HG02938 (cell line): ENCODE results near the gene NPPC.
A peak's percentile ranks its signal among the peaks of the same experiment; 100 is the strongest.
"Not testable (repeated sequence)": the region's sequence is repeated elsewhere in the genome, so short reads cannot be mapped to it uniquely, and the experiment has no call there.

Experiments used
- ATAC-seq: cut with Tn5 transposase; IDR thresholded peaks from one replicate; pipeline ENCODE4 v1.9.1; 2021; ENCODE audit warnings: mild to moderate bottlenecking, moderate library complexity; ENCODE audit not compliant: unreplicated experiment

NPPC gene, protein sequence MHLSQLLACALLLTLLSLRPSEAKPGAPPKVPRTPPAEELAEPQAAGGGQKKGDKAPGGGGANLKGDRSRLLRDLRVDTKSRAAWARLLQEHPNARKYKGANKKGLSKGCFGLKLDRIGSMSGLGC

DNA sequence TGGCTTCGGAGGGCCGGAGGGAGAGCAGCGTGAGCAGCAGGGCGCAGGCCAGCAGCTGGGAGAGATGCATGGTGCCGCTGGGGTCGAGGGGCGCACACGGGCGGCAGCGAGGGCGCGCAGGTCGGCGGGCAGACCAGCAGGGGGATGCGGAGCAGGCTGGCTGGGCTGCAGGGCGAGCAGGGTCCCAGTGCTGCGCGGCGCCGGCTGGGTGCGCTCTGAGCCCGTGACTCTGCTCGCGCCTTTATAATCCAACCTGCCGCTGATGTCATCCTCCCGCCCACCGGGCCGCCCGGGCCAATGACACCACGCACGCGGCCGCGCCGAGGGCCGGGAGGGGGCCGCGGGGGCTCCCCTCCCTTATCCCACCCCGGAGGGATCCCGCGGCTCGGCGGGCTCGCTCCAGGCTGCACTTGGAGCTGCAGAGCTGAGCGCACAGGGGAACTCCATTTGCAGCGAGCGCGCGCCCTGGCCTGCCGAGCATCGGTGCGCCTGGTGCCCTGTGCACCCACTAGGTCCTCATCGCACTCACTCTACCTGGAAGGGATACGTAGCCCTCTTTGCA, at the start of gene NPPC:
TSS of gene NPPC (minus strand) at position 217 of the 562 bp plus-strand sequence. CDS start at position 70, 147 bp downstream.
- ATAC-seq, result no peak

DNA sequence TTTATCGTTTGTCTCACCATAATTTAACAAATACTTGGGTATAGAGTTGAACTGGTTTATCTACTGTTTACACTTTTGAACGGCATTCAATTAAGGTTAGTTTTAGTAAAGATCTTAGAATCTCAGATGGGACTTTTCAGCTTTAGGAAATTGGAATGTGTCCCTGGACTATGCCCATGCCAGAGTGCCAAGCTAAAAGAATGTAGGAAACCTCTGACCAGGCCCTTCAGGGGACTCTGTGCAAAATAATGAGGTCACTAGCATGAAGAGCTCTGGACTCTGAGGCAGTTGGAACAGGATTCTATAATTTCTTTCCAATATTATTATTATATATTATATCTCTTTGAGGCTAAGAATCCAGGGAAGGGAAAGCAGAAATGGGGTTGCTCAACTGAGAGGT, 48.8 kb upstream of the NPPC start:
- no peak for ATAC-seq

DNA sequence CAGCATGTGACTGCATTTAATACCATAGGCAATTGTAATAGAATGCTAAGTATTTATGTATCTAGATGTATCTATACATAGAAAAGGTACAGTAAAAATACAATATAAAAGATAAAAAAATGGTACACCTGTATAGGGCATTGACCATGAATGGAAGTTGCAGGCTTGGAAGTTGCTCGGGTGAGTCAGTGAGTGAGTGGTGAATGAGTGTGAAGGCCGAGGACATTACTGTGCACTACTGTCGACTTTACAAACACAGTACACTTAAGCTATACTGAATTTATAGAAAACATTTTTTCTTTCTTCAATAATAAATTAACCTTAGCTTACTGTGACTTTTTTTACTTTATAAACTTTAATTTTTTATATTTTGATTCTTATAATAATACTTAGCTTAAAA, 44.3 kb upstream of the NPPC start:
- no peak for ATAC-seq

DNA sequence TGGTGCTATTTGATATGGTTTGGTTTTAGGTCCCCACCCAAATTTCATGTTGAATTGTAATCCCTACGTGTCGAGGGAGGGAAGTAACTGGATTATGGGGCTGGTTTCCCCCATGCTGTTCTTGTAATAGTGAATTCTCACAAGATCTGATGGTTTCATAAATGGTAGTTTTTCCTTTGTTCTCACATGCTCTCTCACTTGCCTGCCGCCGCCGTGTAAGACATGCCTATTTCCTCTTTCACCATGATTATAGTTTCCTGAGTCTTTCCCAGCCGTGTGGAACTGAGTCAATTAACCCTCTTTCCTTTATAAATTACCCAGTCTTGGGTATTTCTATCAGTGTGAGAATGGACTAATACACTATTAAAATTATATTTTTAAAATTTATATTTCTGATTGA, 42.6 kb upstream of the NPPC start:
- no peak for ATAC-seq

DNA sequence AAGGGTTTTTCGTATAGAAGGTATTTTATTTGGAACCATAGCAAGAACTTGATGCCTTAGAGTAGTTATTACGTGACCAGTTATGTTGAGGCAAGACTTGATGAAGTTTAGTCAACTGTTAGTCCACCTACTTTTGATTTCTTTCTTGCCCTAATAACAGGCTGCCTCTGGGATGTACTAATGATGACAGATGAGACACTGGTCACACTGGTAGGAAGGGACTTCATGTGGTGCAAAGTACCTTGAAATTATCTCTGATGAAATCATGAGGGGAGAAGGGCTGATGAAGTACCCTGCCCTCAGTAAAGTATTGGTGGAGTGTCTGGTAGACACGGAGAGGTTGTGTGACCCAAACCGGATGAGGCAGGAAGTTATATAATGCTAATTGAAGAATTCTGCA, 40.7 kb upstream of the NPPC start:
- ATAC-seq, result no peak

DNA sequence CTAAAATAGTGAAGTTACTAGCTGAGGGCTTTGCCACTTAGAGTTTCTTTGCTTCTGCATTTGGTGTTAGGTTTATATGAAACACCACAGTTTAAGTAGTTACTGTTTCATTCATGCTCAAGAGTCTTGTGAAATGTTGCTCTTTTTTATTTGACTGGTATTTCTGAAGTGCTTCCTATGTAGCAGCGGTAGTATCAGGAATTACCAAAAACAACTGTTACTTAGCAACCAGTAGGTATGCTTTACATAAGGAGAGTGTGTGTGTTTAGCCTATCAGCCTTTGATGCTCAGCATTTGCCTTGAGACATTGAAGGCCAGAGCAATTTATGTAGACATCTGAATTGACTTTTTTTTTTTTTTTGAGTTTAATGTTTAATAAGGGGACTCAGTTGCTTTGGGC, 38.9 kb upstream of the NPPC start:
- no peak for ATAC-seq

DNA sequence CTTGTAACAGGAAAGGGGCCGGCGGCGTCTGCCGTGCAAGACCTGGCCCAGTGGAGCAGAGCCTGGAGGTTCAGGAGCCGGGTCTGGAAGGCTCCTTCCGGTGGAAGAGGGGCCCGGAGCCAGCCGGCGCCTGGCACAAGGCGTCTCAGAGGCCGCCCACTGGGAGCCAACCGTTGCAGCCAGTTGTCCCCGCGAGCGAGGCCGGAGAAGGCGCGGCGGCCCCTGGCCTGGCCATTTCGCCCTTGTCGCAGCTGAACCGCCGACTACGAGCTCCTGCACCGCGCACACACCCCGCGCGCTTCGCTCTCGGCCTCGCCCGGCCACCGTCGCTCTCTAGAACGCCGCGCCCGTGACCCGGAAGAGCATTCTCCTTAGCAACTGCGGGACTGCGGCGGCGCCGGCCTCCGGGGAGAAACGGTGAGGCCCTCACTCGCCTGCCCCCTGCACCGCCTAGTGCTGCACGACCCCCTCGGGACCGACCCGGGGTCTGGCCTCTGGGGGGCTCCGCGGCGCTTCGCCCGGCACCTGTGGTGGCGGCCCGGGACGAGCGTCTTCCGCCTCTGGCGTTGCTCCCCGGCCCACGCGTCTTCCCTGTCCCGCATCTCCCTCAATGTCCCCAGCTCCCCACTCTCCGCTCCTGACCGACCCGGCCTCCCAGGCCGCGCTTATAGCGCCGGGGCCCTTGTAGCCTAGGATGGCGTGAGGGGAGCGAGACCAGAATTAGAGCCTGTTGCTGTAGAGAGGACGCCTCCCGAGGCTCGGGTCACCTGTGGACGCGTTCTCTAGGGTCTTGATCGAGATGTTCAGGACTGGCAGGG, 35.4 kb upstream of the NPPC start, which contains the start of gene DIS3L2:
TSS of gene DIS3L2 (plus strand) at position 365 of the 818 bp plus-strand sequence. CDS start 53,215 bp downstream, outside the sequence.
- peak; percentile 87 for ATAC-seq

DNA sequence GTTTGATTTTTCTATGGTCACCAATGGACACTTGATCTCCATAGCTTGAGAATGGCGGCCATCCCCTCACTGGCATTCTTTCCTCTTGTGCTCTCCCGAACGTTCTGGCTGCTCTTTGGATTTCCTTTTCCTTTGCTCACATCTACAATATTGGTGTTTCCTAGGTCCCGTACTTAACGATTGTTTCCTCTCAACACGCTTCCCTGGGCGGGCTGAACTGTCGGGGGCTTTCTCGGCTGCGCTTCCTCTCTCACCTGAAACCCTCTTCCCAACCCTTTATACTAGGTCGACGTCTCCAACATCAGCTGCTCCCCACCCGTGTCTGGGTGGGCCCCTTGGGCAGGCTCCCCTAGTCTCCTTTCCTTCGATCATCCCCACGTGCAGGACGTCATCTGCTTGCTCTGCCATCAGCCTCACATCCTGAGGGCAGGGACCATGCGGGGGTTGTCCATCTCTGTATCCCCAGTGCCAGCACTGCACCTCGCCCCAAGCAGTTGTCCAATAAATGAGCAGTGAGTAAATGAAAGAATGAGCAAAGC, 34.7 kb upstream of the NPPC start:
- ATAC-seq, result no peak

DNA sequence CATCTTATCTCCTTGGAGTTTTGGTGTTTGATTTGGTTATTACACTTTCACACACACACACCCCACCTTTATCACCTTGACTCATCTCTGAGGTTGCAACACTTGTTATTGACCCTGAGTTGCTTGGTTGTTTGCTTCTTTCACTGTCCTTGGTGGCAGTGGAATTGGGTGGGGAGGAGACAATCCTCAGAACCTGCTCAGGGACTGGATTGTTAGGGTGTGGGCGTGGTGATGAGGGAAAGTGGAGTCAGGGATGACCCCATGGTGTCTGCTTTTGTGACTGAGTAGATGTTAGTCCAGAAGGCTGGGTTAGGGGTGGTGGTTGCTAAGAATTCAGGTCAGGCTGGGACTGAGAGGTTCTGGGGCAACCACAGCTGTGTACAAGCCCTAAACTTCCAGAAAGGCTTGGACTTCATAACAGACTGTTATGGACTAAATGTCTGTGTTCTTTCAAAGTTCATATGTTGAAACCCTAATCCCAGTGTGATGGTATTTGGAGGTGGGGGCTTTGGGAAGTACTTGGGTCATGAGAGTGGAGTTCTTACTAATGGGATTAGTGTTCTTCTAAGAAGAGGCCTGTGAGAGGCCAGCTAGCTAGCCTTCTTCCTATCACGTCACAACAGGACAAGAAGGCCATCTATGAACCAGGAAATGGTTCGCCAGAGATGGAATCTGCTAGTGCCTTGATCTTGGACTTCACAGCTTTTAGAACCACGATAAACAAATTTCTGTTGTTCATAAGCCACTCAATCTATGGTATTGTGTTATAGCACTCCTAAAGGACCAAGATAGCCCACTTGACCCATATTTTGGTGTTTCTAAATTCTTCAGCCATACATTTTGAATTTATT, 31.9 kb upstream of the NPPC start:
- ATAC-seq, result no peak

DNA sequence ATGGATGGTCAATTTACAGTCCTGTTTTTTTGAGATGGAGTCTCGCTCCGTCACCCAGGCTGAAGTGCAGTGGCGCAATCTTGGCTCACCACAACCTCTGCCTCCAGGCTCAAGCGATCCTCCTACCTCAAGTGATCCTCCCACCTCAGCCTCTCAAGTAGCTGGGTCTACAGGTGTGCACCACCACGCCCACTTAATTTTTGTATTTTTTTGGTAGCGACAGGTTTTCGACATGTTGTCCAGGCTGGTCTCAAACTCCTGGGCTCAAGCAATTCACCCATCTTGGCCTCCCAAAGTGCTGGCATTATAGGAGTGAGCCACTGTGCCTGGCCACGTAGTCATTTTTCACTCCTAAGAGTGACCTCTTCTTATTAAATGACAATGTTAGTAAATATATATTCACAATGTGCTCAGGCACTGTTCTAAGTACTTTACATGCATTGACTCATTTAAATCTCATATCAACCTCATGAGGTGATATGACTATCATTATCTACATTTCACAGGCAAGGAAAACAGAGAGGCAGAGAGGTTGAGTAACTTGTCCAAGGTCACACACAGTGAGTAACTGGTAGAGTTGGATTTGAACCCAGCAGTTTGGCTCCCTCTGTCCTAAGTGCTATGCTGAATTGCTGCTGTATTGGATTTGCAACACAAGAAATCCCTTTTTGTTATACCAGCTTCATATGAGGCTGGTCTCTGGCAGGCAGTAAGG, 29.7 kb upstream of the NPPC start:
- ATAC-seq, result no peak

DNA sequence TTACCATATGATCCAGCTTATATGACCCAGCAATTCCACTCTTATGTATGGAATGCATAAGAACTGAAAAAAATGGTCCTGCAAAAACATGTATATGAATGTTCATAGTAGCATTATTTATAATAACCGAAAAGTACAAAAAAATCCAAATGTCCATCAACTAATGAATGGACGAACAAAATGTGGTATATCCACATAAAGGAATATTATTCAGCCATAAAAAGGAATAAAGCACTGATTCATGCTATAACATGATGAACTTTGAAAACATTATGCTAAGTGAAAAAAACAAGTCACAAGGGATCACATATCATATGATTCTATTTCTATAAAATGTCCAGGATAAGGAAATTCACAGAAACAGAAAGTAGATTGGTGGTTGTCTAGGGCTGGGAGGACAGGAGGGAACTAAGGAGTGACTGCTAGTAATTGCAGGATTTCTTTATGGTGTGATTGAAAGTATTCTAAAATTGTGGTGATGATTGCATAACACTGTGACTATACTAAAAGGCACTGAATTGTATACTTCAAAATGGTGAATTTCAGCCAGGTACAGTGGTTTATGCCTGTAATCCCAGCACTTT, 25.3 kb upstream of the NPPC start:
- no peak for ATAC-seq

DNA sequence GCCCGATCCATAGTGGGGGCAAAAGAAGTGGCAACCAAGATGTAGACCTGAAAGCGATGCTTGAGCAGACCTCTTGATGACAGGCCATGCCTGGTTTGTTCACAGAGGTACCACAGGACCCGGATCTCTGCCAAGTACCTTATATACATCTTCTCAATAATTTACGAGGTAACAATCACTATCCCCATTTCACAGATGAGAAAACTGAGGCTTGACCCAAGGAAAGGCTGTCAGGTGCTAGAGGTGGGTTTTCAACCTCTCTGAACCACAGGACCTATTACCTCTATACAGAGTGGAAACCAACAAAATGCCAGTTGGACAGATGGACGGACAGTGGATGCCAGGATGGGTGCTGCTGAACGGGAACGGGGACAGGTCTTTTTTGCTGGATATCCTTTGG, 21.5 kb upstream of the NPPC start:
- ATAC-seq, result no peak

DNA sequence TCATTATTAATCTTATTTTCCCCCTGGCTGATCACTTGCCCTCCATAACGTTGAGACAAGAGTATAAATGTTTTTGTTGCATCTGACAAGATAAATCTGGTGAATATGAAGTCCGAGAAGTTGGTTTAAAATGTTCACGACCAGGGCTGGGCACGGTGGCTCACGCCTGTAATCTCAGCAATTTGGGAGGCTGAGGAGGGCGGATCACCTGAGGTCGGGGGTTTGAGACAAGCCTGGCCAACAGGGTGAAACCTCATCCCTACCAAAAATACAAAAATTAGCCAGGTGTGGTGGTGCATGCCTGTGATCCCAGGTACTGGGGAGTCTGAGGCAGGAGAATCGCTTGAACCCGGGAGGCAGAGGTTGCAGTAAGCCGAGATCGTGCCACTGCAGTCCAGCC, 20.9 kb upstream of the NPPC start:
- ATAC-seq, result not testable (repeated sequence)

DNA sequence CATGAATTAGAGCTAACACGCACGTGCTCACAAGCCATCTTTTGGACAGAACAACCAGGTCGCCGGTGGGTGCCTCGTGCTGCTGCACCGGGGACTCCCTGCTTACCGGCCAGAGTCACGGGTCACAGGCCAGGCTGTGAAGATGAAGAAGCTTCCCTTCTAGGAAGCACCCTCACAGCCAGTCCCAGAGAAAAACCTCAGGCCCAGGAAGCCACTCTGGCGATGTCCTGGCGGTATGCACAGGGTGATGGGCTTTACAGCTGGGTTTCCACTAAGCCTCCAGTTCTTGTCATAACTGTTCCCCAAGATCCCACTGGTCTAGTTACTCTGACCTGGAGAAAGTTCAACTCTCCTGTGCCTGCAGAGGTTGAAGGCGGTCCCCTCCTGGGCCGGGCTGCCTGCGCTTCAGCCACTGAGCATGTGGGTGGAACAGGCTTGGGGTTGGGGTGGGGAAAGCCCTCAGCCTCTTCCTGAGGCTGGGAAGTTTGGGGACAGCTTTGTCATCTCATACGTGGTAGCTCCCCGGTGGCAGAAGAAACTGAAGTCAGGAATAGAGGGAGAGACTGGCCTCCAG, 20.1 kb upstream of the NPPC start:
- ATAC-seq, result no peak

DNA sequence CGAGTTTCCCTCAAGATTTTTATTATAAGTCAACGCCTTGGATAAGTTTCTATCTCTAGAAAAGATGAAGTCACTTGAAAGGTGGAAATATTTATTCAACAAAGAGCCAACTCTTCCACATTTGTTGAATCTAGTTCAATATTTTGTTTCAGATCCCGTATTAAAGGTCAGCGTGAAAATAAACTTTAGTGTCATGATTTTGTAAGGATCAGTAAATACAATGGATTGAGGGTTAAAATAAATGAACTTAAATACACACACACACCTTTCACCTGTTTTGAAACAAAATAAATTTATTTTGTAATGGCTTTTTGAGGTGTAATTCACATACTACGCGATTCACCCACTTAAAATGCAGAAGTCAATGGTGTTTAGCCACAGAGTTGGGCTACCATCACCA, 16.0 kb upstream of the NPPC start:
- no peak for ATAC-seq

DNA sequence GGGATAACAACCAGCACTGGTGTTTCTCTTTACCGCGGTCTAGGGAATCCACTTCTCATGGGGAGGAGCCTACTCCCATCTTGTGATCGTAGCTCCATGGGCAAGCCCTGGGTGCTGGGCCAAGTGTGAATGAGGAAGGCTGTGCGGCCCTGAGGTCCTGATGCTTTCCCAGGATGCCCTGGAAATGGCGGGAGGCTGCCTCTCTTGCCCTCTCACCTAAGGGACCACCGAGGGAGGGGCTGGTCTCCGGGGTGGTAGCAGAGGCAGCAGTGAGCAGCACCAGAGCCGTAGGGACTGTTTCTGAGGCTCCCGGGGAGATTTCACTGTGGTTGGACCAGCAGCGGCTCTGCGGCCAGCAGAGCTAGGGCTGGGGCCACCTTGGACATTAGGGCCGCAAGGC, 15.5 kb upstream of the NPPC start:
- no peak for ATAC-seq

DNA sequence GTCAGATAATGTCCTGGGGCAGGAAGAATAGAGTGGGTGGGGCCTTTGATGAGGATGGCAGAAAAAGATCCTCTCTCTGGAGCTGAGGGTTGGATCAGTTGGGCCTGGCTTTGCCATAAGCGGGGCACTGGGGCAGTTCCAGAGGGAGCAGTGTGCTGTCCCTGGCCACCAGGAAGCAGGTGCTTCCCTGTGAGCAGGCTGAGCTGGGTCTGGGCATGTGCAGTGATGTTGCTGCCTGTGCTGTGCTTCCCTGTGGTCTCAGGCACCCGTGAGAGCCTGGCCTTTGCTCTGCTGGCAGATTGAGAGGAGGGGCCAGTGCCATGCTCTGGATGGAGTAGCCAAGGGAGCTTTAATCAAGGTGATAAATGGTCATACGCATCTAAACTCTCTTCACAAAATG, 14.6 kb upstream of the NPPC start:
- no peak for ATAC-seq

DNA sequence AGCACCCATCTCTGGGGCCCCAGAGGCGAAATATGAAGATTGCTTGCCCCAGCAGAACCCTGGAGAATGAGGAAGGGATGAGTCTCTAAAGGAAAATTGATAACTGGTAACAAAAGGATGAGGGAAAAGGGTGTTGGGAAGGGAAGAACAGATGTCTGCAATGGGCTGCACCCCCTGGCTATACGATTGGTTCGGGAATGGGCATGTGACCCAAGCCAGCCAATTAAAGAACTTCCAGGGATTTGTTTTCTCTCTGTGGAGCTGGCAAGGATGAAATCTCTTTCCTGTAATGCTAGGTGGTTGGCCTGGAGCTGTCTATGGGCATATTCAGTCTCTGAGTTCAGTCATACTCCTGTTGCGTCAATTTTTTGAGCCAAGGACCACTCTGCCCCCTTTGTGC, 12.8 kb upstream of the NPPC start:
- no peak for ATAC-seq

DNA sequence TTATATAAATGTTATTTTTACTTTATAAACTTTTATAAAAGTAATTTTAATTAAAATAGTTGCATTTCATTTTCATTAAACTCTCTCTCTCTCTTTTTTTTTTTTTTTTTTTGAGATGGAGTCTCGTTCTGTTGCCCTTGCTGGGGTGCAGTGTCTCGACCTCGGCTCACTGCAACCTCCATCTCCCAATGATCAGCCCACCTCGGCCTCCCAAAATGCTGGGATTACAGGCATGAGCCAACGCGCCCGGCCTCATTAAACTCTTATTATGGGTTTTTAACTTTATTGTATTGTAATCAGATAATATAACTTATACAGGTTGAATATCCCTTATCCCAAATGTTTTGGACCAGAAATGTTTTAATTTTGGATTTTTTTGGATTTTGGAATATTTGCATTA, 10.9 kb upstream of the NPPC start:
- ATAC-seq, result no peak

DNA sequence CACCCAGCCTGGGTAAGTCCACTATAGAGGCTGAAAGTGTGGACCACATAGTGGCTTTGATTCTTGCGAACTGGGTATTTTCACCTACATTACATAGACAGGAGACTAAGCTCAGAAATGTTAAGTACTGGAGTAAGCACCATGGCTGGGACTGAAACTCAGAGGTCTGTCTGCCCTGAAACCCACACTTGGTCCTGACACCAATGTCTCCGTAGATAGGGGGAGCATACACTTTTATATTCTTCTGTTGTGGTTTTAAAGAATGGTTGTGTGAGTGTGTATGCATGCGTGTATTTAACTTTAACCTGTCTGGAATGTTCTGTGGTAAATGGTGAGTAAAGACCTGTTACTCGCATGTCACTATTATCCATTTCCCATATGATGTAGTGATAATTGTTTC, 10.3 kb upstream of the NPPC start:
- no peak for ATAC-seq
